ENCODE results near the gene CFL2.

The CFL2 gene

DNA sequence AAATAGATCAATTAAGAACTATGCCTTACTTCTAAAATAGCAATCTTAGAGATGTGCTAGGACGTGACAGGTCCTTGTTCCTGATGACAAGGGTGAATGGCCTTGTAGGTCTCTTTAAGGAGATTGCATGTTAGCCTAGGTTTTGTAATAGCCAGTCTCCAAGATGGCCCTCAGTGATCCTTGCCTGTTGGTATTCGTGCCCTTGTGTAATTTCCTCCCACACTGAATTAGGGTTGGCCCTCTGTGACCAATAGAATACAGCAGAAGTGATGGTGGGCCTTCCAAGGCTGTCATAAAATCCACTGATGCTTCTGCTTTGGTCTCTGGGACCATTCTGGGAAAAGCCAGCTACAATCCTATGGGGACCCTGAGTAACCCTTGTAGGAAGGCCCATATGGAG lies 46.3 kb downstream of the CFL2 start:
- no peak for DNase-seq

DNA sequence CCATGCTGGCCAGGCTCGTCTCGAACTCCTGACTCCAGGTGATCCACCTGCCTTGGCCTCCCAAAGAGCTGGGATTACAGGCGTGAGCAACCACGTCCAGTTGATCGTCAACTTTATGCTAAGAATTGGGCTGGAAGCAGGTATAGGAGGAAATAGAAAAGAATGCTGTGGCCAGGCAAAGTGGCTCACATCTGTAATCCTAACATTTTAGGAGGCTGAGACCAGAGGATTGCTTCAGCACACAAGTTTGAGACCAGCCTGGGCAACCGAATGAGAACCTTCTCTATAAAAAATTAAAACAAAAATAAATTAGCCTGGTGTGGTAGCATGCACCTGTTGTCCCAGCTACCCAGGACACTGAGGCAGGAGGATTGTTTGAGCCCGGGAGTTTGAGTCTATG lies 47.4 kb downstream of the CFL2 start:
- DNase-seq: no peak

DNA sequence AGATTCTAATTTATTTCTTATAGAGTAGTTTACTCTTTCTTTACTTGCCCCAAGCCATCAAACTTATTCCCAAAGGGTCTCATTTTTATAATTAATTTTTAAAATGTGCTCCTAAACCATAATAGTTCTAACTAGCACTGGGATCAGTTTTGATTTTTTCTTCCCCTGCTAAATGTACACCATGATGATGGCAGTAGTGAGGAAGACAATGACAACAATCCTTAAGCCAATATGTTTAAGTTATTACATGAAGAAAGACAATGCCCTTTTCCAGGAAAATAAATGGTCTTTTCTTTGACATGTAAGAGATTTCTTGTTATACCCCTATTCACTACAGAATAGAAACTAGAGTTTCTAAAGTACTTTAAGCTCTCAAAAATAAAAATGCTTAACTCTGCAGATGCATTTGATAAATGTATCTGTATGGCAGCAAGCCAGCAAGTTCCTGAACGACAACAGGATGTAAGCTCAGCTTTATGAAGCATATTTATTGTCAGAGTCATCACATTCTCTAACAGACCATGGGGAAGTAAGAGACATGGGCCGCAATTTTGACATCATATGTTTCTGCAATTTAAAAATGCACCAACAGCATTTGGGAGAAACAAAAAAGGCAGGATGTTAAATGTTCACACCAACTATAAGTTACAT lies 48.5 kb downstream of the CFL2 start:
- DNase-seq: peak in 1 of 2 experiments; percentile 10

DNA sequence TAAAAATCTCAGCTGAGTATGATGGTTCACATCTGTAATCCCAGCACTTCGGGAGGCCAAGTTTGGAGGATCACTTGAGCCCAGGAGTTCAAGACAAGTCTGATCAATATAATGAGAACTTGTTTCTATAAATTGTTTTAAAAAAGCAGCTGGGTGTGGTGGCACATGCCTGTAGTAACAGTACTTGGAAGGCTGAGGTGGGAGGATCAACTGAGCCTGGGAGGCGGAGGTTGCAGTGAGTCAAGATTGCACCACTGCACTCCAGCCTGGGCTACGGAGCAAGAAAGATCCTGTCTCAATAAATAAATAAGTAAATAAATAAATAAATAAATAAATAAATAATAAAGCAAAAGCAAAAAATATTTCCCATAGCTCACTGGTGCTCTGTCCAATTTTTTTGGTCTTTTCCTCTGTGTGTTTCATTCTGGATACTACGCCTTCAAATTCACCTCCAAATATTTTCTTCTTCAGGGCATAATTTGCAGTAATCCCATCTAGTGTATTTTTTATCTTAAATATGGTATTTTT lies 51.8 kb downstream of the CFL2 start:
- no peak for DNase-seq

DNA sequence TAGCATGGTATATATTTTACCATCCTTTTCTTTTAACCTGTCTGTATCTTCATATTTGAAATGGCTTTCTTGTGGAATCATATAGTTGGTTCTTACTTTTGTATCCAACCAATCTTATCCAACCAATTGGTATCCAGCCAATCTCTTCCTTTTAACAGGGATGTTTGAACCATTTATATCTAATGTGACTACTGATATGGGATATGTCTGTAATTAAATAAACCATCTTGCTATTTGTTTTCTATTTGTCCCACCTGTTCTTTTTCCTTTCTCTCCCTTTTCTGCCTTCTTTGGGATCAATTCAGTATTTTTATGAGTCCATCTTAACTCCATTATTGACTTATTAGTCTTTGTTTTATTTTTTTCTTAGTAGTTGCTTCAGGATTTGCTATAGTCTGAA lies 53.6 kb downstream of the CFL2 start:
- DNase-seq: no peak

Measured in SHP77 (cell line).